Effector memory CD8-positive, alpha-beta T cell (primary cell): Measurements from ENCODE around the gene IFNA16.
"Not testable (repeated sequence)": the region's sequence is repeated elsewhere in the genome, so short reads cannot be mapped to it uniquely, and the experiment has no call there.

Experiments used
- ATAC-seq: fragments of 150-1000 bp; cut with Tn5 transposase; replicated peaks from 2 replicates; pipeline ENCODE4 v1.10.0; 2021; ENCODE audit warnings: mild to moderate bottlenecking, moderate library complexity
- DNase-seq, 3 experiments: peaks; one replicate each; pipeline ENCODE4 v3.0.0; 2021
- H3K27ac Mint-ChIP-seq, 2 donors: one replicate each; pipeline ENCODE4 v1.8.0; 2022; ENCODE audit warnings: mild to moderate bottlenecking in 2 of 2, mixed read lengths in 2 of 2, moderate library complexity in 2 of 2
- H3K27me3 Mint-ChIP-seq, 2 donors: one replicate each; pipeline ENCODE4 v1.8.0; 2022; ENCODE audit warnings: mixed read lengths in 2 of 2
- H3K36me3 Mint-ChIP-seq: one replicate; pipeline ENCODE4 v1.8.0; 2022; ENCODE audit warnings: mild to moderate bottlenecking, moderate library complexity, mixed read lengths; ENCODE audit not compliant: insufficient read depth
- H3K4me1 Mint-ChIP-seq, 2 donors: one replicate each; pipeline ENCODE4 v1.8.0; 2022; ENCODE audit warnings: low read depth in 2 of 2, mixed read lengths in 2 of 2
- H3K4me3 Mint-ChIP-seq, 2 donors: one replicate each; pipeline ENCODE4 v1.8.0; 2022; ENCODE audit warnings: mild to moderate bottlenecking in 2 of 2, mixed read lengths in 2 of 2, moderate library complexity in 2 of 2
- H3K9me3 Mint-ChIP-seq, 2 donors: one replicate each; pipeline ENCODE4 v1.8.0; 2022; ENCODE audit warnings: mixed read lengths in 2 of 2
- total RNA-seq, 9 experiments: gene quantifications; one replicate each; lab custom pipeline; 2026; lab: John Stamatoyannopoulos, UW

IFNA16 gene
- total RNA-seq: 0 reads per million in 9 experiments

- ATAC-seq, H3K9me3 Mint-ChIP-seq, H3K4me1 Mint-ChIP-seq, H3K36me3 Mint-ChIP-seq, H3K27ac Mint-ChIP-seq, DNase-seq, H3K4me3 Mint-ChIP-seq: not testable (repeated sequence)
- H3K27me3 Mint-ChIP-seq: peaks cover 43 to 49% of the 10 kb centered on the region in 2 donors
These were observed at the start of gene IFNA16 for GRCh38 chr9:21217211-21217610. Gene IFNA16 (minus strand): TSS chr9:21217311. CDS start chr9:21217305, 6 bp downstream.

GRCh38 chr9:21265421-21266189, 48.5 kb upstream of the IFNA16 start:
- ATAC-seq: no peak
- H3K9me3 Mint-ChIP-seq: no peaks in the 10 kb centered on the region
- no peaks in the 10 kb centered on the region for H3K36me3 Mint-ChIP-seq

GRCh38 chr9:21255538-21256212, 38.6 kb upstream of the IFNA16 start:
- DNase-seq (no peak), ATAC-seq (no peak)
- H3K4me3 Mint-ChIP-seq: no peak overlapping the region
- peaks cover 2% of the 10 kb centered on the region for H3K36me3 Mint-ChIP-seq
- no peak overlapping the region for H3K27ac Mint-ChIP-seq
- peaks cover 29 to 37% of the 10 kb centered on the region in 2 donors for H3K27me3 Mint-ChIP-seq
- peaks cover 5 to 8% of the 10 kb centered on the region in 2 donors for H3K4me1 Mint-ChIP-seq
- no peaks in the 10 kb centered on the region for H3K9me3 Mint-ChIP-seq

More at GRCh38 chr9:21265421-21266189, 48.5 kb upstream of the IFNA16 start:
- H3K4me1 Mint-ChIP-seq: peaks cover 0 to 4% of the 10 kb centered on the region in 2 donors
- no peak for DNase-seq
- H3K4me3 Mint-ChIP-seq: no peak overlapping the region
- peaks cover 19 to 30% of the 10 kb centered on the region in 2 donors for H3K27me3 Mint-ChIP-seq
- no peak overlapping the region for H3K27ac Mint-ChIP-seq

DNA sequence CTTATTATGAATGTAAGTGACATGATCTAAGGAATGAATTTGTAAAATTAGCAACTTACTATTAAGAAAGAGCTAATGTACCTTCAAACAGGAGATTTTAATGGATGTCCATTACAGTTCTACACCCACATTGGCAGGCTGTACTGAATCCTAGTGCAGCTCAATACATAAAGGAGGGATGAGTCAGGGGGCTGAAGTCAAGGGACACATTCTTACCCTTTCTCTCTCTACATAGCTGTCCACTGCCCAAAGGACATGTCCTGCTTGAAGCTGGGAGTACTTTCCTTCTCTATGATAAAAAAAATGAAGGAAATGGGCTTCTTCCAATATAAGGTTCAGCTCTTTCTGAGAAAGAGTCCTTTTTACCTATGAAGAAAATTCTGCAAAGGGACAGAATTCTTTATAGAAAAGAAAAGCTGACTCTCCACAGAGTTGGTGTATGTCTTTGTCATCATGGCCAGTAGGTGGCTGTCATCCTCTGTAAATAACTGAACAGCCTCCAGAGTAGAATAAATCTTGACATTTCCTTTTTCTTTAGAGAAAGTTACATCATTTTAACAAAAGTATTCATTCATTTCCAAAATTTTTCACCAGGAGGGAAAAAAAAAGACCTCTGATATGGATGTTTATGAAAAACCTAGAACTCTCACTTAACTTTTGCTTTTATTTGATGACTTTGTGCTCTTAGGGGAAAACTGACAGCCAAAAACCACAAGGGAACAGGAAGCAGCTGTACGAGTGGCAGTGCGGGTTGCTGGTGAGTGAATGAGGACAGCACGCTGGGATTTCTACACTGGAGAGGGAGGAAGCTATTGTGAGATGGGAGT, 35.8 kb upstream of the IFNA16 start:
- H3K27me3 Mint-ChIP-seq: peaks cover 45 to 52% of the 10 kb centered on the region in 2 donors
- peaks cover 2% of the 10 kb centered on the region for H3K36me3 Mint-ChIP-seq
- H3K4me1 Mint-ChIP-seq: peaks cover 5 to 8% of the 10 kb centered on the region in 2 donors
- no peak overlapping the region for H3K4me3 Mint-ChIP-seq
- DNase-seq (no peak), ATAC-seq (peak; percentile 76)
- H3K27ac Mint-ChIP-seq: peak overlapping the region; percentile 2 to 6
- no peaks in the 10 kb centered on the region for H3K9me3 Mint-ChIP-seq

DNA sequence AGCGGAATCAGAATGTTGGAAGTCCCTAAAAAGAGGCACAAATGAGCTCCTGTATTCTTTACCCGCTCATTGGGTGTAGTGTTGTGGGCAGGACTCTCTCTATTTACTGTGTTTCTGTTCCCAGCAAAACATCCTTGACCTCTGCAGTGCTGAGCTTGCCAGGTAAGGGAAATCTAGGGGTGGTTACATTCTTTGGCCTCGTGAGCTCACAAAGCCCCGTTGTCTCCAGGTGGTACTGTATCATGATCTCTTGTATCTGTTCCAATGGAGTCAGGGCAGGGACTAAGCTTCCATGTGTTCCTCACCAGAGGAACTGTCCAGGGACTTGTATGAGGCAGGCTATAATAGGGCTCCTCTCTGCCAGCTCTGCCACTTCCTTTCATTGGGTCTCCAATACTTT, 34.5 kb upstream of the IFNA16 start:
- Mint-ChIP-seq H3K4me3 (no peak overlapping the region), H3K9me3 (no peaks in the 10 kb centered on the region), H3K27ac (no peak overlapping the region), H3K4me1 (peaks cover 5 to 8% of the 10 kb centered on the region in 2 donors), H3K36me3 (peaks cover 2% of the 10 kb centered on the region), H3K27me3 (peaks cover 35 to 42% of the 10 kb centered on the region in 2 donors)
- ATAC-seq (no peak), DNase-seq (no peak)

DNA sequence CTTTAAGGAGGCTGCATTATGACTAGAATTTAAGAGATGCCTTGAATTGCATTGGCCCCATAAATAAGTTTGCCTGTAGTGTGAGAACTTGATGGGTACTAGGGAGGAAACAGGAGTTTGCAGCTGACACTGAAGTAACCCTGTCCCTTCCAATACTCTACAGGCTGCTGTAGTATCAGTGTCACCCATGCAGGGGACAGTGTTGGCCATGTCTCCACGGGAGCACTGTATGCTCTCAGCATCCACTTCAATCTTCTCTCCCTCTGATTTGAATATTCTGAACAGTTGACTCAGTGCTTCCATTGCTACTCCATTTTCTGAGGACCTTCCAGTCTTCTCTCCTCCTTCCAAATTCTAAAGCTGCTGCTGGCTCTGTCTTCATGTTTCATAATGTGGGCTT, 34.1 kb upstream of the IFNA16 start:
- H3K9me3 Mint-ChIP-seq: no peaks in the 10 kb centered on the region
- ATAC-seq: no peak
- H3K4me1 Mint-ChIP-seq: peaks cover 5 to 8% of the 10 kb centered on the region in 2 donors
- peaks cover 31 to 38% of the 10 kb centered on the region in 2 donors for H3K27me3 Mint-ChIP-seq
- no peak overlapping the region for H3K4me3 Mint-ChIP-seq
- DNase-seq: no peak
- H3K27ac Mint-ChIP-seq: no peak overlapping the region
- H3K36me3 Mint-ChIP-seq: peaks cover 2% of the 10 kb centered on the region

DNA sequence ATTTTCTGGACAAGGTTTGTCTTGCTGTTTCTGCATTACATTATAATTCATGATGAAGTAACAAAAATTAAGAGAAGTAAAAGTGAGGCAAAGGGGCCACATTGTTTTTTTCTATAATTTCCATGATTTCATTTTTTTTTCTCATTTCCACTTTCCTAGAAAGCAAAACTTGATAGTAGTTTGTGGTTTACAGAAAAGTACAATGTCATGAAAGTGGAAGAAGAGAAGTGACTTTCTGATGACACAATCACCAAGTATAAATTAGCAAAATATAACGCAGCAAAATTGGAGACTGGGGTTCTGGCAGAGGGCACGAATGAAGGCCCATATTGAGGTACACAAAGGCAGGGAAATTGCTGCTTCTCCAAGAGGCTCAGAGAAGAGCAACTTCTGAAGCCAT, 27.7 kb upstream of the IFNA16 start:
- no peak for ATAC-seq
- Mint-ChIP-seq H3K4me3 (no peak overlapping the region), H3K27ac (no peak overlapping the region), H3K36me3 (no peaks in the 10 kb centered on the region), H3K4me1 (no peaks in the 10 kb centered on the region), H3K9me3 (no peaks in the 10 kb centered on the region), H3K27me3 (peaks cover 40 to 48% of the 10 kb centered on the region in 2 donors)
- no peak for DNase-seq

DNA sequence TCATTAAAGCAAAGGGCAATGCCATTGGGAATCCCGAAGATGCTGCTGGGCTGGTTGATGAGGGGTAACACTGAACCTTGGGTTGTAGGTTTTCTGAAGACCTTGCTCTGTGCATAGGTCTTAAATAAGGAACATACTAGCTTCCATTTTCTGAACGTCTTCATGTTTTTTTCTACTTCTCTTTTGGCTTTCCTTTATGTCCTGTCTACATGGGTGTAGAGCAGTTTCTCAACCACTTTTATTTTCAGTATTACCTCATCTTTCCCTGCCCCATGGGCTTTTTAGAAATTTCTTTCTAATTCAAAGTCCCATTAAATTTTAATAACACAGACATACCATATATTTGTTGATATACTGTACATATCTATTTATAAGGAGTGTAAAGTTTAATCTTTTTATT, 22.8 kb upstream of the IFNA16 start, which contains the start of gene IFNA14:
Gene IFNA14 (minus strand): TSS at position 95 of the 400 bp plus-strand sequence. CDS start 70 bp downstream, at position 25.
- ATAC-seq (no peak), DNase-seq (no peak)
- peaks cover 23 to 35% of the 10 kb centered on the region in 2 donors for H3K27me3 Mint-ChIP-seq
- H3K9me3 Mint-ChIP-seq: no peaks in the 10 kb centered on the region
- peaks cover 5 to 8% of the 10 kb centered on the region in 2 donors for H3K4me1 Mint-ChIP-seq
- H3K36me3 Mint-ChIP-seq: no peaks in the 10 kb centered on the region
- H3K27ac Mint-ChIP-seq: no peak within 1 kb of the TSS
- no peak within 1 kb of the TSS for H3K4me3 Mint-ChIP-seq

DNA sequence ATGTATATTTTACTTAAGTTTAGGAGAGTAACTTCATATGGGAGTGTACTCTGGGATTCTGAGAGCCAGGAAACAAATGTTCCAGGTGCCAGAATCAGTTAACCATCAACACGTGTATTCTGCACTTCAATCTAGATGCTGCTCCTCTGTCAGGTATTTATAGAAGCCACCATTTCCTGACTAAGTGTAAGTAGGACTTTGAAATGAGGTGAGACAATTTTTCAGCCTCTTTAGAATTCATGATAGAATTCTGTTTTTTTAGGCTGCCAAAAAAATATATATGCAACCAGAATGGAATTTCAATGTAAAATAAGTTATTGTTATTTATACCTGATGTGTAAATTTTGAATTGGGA, 19.2 kb upstream of the IFNA16 start:
- H3K4me3 Mint-ChIP-seq: peak overlapping the region in 1 of 2 donors; percentile 29

DNA sequence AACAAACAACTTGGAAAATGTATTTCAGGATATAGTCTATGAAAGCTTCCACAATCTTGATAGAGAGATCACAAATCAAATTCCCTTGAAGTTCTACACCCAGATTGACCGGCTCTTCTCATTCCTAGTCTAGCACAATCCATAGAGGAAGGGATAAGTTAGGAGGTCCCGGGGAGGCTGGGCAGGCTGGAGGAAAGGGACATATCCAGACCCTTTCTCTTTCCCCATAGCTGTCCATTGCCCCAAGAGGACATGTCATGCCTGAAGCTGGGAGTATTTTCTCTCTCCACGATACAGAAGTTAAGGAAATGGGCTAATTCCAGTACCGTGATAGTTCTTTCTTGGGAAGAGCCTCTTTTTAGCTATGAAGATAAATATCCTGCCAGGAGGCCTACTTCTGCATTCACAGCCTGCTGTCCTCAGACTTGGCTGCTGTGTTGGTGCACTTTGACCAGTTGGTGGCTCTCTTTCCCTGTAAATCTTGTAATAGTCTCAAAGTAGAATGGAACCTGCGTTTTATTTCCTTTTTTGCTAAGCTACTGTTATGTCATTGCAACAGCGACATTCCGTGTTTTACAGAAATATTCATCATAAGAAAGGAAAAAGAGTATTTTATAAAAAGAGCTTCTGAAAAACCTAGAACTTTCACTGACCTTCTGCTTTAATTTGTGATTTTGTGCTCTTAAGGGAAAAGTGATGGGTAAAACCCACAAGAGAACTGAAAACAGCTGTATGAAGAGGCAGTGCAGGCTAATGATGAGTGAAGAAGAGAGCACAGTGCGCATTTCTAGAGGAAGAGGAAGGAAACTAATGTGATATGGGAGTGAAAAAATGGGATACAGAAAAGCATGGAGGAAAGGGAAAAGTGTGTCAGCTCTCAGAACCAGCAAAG, 18.6 kb upstream of the IFNA16 start:
- ATAC-seq: peak; percentile 80
- H3K36me3 Mint-ChIP-seq: not testable (repeated sequence)
- peak in 2 of 3 experiments; percentile 18 to 19 for DNase-seq

More for the DNA sequence above, 19.2 kb upstream of the IFNA16 start:
- not testable (repeated sequence) for H3K27ac Mint-ChIP-seq, H3K36me3 Mint-ChIP-seq, H3K9me3 Mint-ChIP-seq, H3K4me1 Mint-ChIP-seq, DNase-seq
- peak; percentile 48 for ATAC-seq
- H3K27me3 Mint-ChIP-seq: peaks cover 2 to 12% of the 10 kb centered on the region in 2 donors

GRCh38 chr9:21234153-21234687, 17.1 kb upstream of the IFNA16 start:
- Mint-ChIP-seq H3K9me3 (no peaks in the 10 kb centered on the region), H3K36me3 (no peaks in the 10 kb centered on the region), H3K4me3 (no peak overlapping the region), H3K4me1 (peaks cover 5 to 8% of the 10 kb centered on the region in 2 donors), H3K27me3 (peaks cover 0 to 8% of the 10 kb centered on the region in 2 donors), H3K27ac (no peak overlapping the region)
- ATAC-seq (no peak), DNase-seq (no peak)

More for the DNA sequence above, 18.6 kb upstream of the IFNA16 start:
- H3K27ac Mint-ChIP-seq, H3K4me1 Mint-ChIP-seq, H3K27me3 Mint-ChIP-seq, H3K9me3 Mint-ChIP-seq: not testable (repeated sequence)
- peak overlapping the region in 1 of 2 donors; percentile 29 for H3K4me3 Mint-ChIP-seq

- no peaks in the 10 kb centered on the region for H3K36me3 Mint-ChIP-seq
- ATAC-seq (no peak), DNase-seq (no peak)
- no peaks in the 10 kb centered on the region for H3K9me3 Mint-ChIP-seq
- no peak overlapping the region for H3K4me3 Mint-ChIP-seq
- peaks cover 0 to 4% of the 10 kb centered on the region in 2 donors for H3K27me3 Mint-ChIP-seq
- H3K27ac Mint-ChIP-seq: no peak overlapping the region
- H3K4me1 Mint-ChIP-seq: peaks cover 5 to 8% of the 10 kb centered on the region in 2 donors
These were observed 16.1 kb upstream of the IFNA16 start for GRCh38 chr9:21233258-21233657.
